HTERT RPE-1 (cell line): ENCODE results near the gene CNN2.

Experiments
- in situ Hi-C: fragments of 300-500 bp; cut with MboI; formaldehyde crosslinking; loops from 4 replicates; pipeline ENCODE4 v1.14.3; 2020; ENCODE audit warnings: low sequenced_read_pairs

CNN2 gene

GRCh38 chr19:1047696-1048147 lies 21.3 kb downstream of the CNN2 start:
- in situ Hi-C loops = no loop called here

- in situ Hi-C loops = no loop called here
These were observed 22.7 kb downstream of the CNN2 start for GRCh38 chr19:1049106-1049505.

GRCh38 chr19:1049800-1050199 lies 23.4 kb downstream of the CNN2 start:
- in situ Hi-C loops = no loop called here

GRCh38 chr19:1050989-1051788 lies 24.8 kb downstream of the CNN2 start:
- in situ Hi-C loops = no loop called here

- in situ Hi-C loops = no loop called here
These were observed 25.4 kb downstream of the CNN2 start for GRCh38 chr19:1051791-1052190.

GRCh38 chr19:1052349-1052975 lies 26.1 kb downstream of the CNN2 start:
- in situ Hi-C loops = no loop called here

GRCh38 chr19:1053176-1054101 lies 27.0 kb downstream of the CNN2 start:
- in situ Hi-C loops = no loop called here

GRCh38 chr19:1054102-1055027 lies 28.0 kb downstream of the CNN2 start:
- in situ Hi-C loops = no loop called here

- in situ Hi-C loops = no loop called here
These were observed 28.6 kb downstream of the CNN2 start for GRCh38 chr19:1055028-1055425.

- in situ Hi-C loops = no loop called here
These were observed 29.6 kb downstream of the CNN2 start for GRCh38 chr19:1055886-1056620.

GRCh38 chr19:1057176-1057855 lies 30.9 kb downstream of the CNN2 start:
- in situ Hi-C loops = no loop called here

- in situ Hi-C loops = no loop called here
These were observed 31.7 kb downstream of the CNN2 start for GRCh38 chr19:1058112-1058511.

GRCh38 chr19:1060689-1061088 lies 34.3 kb downstream of the CNN2 start:
- in situ Hi-C loops = no loop called here

GRCh38 chr19:1061987-1062386 lies 35.6 kb downstream of the CNN2 start:
- in situ Hi-C loops = no loop called here

- in situ Hi-C loops = no loop called here
These were observed 36.1 kb downstream of the CNN2 start for GRCh38 chr19:1062387-1063029.

GRCh38 chr19:1063030-1063908 lies 36.9 kb downstream of the CNN2 start:
- in situ Hi-C loops = no loop called here

- in situ Hi-C loops = no loop called here
These were observed 37.7 kb downstream of the CNN2 start for GRCh38 chr19:1063909-1064660.
